ACC112 (cell line): ENCODE data around the gene CDKN2C.
A peak's percentile ranks its signal among the peaks of the same experiment; 100 is the strongest.

ENCODE experiments used
- H2AFZ ChIP-seq: fragments of 200-600 bp; sonication (generic); one replicate; pipeline ENCODE4 v1.6.0; 2017; ENCODE audit warnings: antibody characterized with exemption, low read length; ENCODE audit not compliant: unreplicated experiment
- H3K27ac ChIP-seq: fragments of 200-600 bp; sonication (generic); 2 replicates; pipeline ENCODE4 v1.5.1; 2014; ENCODE audit warnings: low read depth, mild to moderate bottlenecking, antibody characterized with exemption, low read length, moderate library complexity
- H3K27me3 ChIP-seq: fragments of 200-600 bp; sonication (generic); 2 replicates; pipeline ENCODE4 v1.6.1; 2014; ENCODE audit warnings: mild to moderate bottlenecking, antibody characterized with exemption, low read length, moderate library complexity, mixed read lengths; ENCODE audit not compliant: insufficient read depth
- H3K36me3 ChIP-seq: fragments of 200-600 bp; sonication (generic); 2 replicates; pipeline ENCODE4 v1.6.1; 2016; ENCODE audit warnings: mild to moderate bottlenecking, antibody characterized with exemption, low read length, moderate library complexity, mixed read lengths; ENCODE audit not compliant: insufficient read depth
- H3K4me1 ChIP-seq: fragments of 200-600 bp; sonication (generic); one replicate; pipeline ENCODE4 v1.6.1; 2016; ENCODE audit warnings: low read length, mixed read lengths; ENCODE audit not compliant: insufficient read depth, unreplicated experiment, control insufficient read depth
- H3K4me3 ChIP-seq: fragments of 200-600 bp; sonication (generic); 2 replicates; pipeline ENCODE4 v1.5.1; 2014; ENCODE audit warnings: mild to moderate bottlenecking, low read depth, low read length
- H3K79me2 ChIP-seq: fragments of 200-600 bp; sonication (generic); one replicate; pipeline ENCODE4 v1.6.0; 2016; ENCODE audit warnings: low read length; ENCODE audit not compliant: control insufficient read depth, unreplicated experiment, insufficient read depth

CDKN2C gene

DNA sequence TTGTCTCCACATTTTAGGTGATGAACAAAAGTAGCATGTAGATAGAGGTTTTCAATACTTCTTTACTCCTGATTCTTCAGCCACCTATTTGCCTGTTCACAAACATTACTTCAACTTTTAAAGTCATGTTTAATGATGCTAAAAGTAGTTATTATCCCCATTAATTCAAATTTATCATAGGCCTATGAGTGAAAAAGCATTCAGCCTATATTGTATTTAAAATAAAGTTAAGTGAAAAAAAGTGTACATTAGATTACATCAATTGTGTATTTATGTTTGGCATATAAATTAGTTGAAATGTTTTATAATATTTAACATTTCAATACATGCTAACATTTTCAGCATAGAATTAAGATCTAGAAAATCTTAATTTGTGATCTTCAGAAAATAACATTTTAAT is 10.5 kb downstream of the CDKN2C start:
- Histone ChIP-seq H3K79me2 (peaks cover 10% of the 10 kb centered on the region), H3K27ac (no peak overlapping the region), H3K4me3 (no peak overlapping the region), H3K27me3 (no peaks in the 10 kb centered on the region), H3K4me1 (peaks cover 14% of the 10 kb centered on the region), H2AFZ (no peak overlapping the region), H3K36me3 (no peaks in the 10 kb centered on the region)

DNA sequence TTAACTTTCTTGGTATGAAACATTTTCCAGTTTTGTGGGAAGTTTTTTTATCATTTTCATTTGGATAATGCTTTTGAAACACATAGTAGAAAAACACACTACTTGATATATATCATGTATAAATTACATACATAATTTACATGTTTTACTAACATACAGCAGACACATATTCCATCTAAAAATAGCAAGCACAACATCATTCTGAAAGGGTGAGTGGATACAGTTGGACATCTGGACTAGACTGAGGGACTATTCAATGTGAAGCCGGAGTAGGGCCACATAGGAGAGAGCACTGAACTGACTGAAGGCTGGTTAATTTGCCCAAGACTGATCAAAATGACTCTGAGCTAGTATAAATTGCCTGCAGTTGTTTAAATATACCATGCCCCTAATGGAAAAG is 11.7 kb downstream of the CDKN2C start:
- Histone ChIP-seq H3K79me2 (peaks cover 10% of the 10 kb centered on the region), H3K4me3 (peak overlapping the region; percentile 38), H3K27ac (no peak overlapping the region), H3K27me3 (no peaks in the 10 kb centered on the region), H3K4me1 (peaks cover 14% of the 10 kb centered on the region), H3K36me3 (no peaks in the 10 kb centered on the region), H2AFZ (no peak overlapping the region)

DNA sequence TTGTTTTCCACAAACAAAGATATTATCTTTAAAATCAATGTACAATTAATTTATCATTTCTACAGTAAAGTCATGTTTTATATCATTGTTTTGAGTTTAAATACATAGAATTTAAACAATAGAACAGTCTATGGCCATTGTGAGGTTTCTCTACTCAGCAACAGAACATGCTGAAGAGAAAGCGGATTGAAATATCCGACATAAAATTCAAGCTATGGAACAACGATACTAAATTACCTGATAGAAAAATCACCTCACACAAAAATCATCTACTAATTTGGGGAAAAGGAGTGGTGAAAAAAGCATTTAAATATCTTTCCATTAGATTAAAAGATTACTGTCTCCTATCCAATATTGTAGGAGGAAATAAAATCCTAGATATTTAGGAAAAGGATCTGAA is 12.6 kb downstream of the CDKN2C start:
- no peaks in the 10 kb centered on the region for H3K27me3 ChIP-seq
- H3K27ac ChIP-seq: no peak overlapping the region
- H2AFZ ChIP-seq: no peak overlapping the region
- peaks cover 14% of the 10 kb centered on the region for H3K4me1 ChIP-seq
- no peaks in the 10 kb centered on the region for H3K36me3 ChIP-seq
- peaks cover 10% of the 10 kb centered on the region for H3K79me2 ChIP-seq
- H3K4me3 ChIP-seq: no peak overlapping the region

DNA sequence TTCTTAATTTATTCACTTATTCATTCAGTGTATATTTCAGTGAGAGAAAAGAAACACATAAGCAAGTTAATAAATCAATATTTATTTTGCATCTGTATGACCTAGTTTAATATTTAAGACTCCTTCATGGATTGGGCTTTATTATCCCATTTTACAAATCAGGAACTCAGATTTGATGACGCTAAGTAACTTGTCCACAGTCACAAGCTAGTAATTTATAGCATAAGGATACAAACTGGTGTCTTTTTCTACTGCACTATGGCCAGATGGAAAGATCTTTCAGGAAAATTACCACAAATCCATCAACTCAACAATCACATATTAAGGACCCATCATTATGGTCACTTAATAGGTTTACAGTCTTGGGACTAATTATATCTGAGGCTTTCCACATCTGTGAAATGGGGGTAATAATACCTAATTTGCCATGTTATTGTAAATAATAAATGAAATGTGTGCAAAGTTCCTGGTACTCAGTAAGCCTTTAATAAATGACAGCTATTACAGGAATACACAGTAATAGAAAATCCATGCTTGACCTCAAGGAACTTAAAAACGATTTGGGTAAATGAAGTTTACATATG is 13.3 kb downstream of the CDKN2C start:
- Histone ChIP-seq H2AFZ (no peak overlapping the region), H3K4me1 (peaks cover 14% of the 10 kb centered on the region), H3K27me3 (no peaks in the 10 kb centered on the region), H3K79me2 (peaks cover 10% of the 10 kb centered on the region), H3K4me3 (no peak overlapping the region), H3K27ac (no peak overlapping the region), H3K36me3 (no peaks in the 10 kb centered on the region)

DNA sequence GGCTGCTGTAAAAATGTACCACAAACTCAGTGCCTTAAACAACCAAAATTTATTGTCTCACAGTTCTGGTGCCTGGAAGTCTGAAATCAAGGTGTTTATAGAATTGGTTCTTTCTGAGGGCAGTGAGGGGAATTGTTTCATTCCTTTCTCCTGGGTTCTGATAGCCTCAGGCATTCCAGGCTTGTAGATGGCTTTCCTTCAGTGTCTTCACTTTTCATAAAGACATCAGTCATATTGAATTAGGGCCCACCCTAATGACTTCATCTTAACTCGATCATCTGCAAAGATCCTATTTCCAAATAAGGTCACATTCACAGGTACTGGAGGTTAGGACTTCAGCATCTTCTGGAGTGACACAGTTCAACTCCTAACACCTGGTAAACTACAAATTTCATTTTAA is 15.0 kb downstream of the CDKN2C start:
- Histone ChIP-seq H3K27ac (no peak overlapping the region), H3K79me2 (no peaks in the 10 kb centered on the region), H3K36me3 (no peaks in the 10 kb centered on the region), H2AFZ (no peak overlapping the region), H3K27me3 (no peaks in the 10 kb centered on the region), H3K4me3 (no peak overlapping the region), H3K4me1 (peaks cover 11% of the 10 kb centered on the region)

DNA sequence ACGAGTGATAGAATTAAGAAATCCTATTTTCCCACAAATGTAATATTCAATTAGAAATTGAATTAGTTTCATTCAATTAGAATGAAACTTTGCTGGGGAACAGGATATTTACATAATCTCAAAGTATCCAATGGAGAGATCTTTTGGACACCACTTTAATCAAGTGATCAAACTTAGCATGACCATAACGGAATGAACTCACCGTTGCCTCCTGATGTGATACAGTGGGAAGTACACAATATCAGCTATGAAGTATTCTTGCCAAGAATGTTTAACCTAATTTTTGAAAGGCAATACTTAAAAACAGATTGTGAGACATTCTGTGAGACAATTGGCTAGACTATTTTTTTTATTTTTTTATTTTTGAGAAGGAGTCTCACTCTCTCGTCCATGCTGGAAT is 16.6 kb downstream of the CDKN2C start:
- Histone ChIP-seq H3K4me1 (peaks cover 7% of the 10 kb centered on the region), H3K27ac (no peak overlapping the region), H3K36me3 (no peaks in the 10 kb centered on the region), H3K27me3 (no peaks in the 10 kb centered on the region), H3K79me2 (no peaks in the 10 kb centered on the region), H2AFZ (no peak overlapping the region), H3K4me3 (no peak overlapping the region)

DNA sequence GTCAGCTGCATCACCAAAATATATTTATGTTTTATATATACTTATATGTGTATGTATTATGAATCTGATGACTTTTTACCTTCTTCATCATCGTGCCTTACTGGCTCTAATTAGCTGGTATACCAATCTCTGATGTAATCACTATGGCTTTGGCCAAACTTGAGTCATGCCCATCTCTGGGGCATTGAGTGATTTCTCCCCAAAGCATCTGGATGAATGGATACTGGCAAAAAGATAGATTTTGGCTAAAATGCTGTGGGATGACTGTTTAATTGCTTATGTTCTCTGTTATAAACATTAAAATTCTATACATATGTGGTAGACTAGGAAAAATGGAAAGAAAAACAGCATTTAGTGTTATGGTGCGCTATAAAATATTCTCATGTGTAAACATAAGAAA is 19.6 kb downstream of the CDKN2C start:
- Histone ChIP-seq H2AFZ (no peak overlapping the region), H3K27me3 (no peaks in the 10 kb centered on the region), H3K4me3 (no peak overlapping the region), H3K36me3 (peaks cover 4% of the 10 kb centered on the region; the same call in 1 of the 2 replicates), H3K79me2 (no peaks in the 10 kb centered on the region), H3K4me1 (peaks cover 7% of the 10 kb centered on the region), H3K27ac (no peak overlapping the region)

DNA sequence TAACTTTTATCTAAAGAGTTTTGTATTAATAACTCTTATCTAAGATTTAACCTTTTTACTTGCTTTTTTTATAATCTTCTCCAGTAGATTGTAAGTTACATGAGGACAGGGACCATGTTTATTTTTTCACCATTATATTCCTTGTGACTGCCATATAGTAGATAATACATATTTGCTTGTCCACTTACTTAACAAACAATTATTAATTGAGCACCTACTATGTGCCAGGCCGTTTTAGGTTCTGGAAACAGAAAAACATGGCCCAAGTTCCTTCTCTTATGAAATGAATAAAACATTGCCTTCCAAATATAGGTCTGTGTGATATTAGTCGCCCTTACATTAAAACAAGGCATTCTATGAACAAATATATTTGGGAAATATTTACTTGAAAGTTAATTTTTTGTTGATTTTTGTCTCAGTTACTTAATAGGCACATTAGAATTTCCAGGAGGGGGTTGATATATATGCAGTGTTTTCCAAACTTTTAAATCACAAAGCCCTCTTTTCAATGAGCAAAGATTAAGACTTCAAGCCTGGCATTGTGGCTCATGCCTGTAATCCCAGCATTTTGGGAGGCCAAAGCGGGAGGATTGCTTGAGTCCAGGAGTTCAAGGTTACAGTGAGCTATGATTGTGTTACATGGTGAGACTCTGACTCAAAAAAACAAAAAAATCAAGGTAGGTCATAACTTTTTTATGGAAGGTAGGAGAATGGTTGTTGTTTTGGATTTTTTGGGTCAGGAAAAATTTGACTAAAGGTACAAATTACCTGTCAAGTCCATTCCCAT is 22.7 kb downstream of the CDKN2C start:
- Histone ChIP-seq H3K36me3 (peaks cover 4% of the 10 kb centered on the region; the same call in 1 of the 2 replicates), H3K27ac (no peak overlapping the region), H3K27me3 (no peaks in the 10 kb centered on the region), H3K79me2 (no peaks in the 10 kb centered on the region), H2AFZ (no peak overlapping the region), H3K4me3 (no peak overlapping the region), H3K4me1 (peaks cover 7% of the 10 kb centered on the region)

DNA sequence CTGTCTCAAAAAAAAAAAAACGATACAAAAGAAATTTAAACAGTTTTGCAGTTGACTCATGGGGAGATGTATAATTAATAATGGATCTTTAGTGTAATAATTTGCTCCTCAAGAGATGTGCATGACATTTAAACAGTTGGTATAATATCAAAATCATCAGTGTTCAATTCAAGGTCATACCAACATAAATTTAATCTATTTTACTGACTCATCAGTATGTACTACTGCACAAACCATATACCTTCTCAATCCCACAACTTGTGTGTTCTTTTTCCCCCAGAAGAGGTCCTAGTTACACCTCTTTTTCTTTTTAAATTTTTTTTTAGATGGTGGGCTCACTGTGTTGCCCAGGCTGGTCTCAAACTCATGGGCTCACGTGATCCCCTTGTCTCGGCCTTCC is 23.6 kb downstream of the CDKN2C start:
- Histone ChIP-seq H3K27ac (no peak overlapping the region), H3K36me3 (peaks cover 4% of the 10 kb centered on the region; the same call in 1 of the 2 replicates), H2AFZ (no peak overlapping the region), H3K4me1 (peaks cover 7% of the 10 kb centered on the region), H3K4me3 (no peak overlapping the region), H3K27me3 (no peaks in the 10 kb centered on the region), H3K79me2 (no peaks in the 10 kb centered on the region)

DNA sequence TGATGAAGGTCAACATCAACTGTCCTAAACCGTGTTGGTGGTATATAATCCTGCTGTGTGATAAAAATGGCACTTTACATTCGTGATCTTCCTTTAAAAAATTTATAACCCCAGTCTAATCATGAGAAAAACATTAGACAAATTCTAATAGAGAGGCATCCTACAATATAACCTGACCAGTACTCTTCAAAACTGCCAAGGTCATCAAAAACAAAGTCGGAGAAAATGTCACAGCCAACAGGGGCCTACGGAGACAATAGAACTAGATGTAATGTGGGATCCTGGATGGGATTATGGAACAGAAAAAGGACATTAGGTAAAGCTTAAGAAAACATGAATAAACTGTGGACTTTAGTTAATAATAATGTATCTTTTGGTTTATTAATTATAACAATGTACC is 25.0 kb downstream of the CDKN2C start:
- H3K79me2 ChIP-seq: no peaks in the 10 kb centered on the region
- H2AFZ ChIP-seq: no peak overlapping the region
- H3K4me1 ChIP-seq: no peaks in the 10 kb centered on the region
- H3K4me3 ChIP-seq: no peak overlapping the region
- H3K36me3 ChIP-seq: peaks cover 4% of the 10 kb centered on the region; the same call in 1 of the 2 replicates
- H3K27me3 ChIP-seq: no peaks in the 10 kb centered on the region
- H3K27ac ChIP-seq: no peak overlapping the region

DNA sequence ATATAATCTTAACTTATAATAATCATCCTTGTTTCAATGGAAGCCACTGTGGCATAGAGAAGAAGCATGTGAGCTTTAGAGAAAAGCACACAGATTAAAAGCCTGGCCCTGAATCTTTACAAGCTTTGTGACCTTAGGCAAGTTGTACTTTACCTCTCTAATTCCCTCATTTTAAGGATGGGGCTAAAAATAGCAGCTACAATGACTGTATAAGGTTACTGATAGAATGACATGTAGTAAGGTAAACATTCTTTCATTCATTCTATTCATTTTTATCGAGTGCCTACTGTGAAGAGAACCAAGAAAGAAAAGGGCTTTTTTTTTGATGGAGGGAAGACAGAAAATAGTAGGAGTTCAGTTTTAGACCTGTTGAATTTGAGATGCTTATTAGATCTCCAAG is 25.6 kb downstream of the CDKN2C start:
- Histone ChIP-seq H3K4me1 (no peaks in the 10 kb centered on the region), H3K36me3 (peaks cover 4% of the 10 kb centered on the region; the same call in 1 of the 2 replicates), H3K27me3 (no peaks in the 10 kb centered on the region), H2AFZ (no peak overlapping the region), H3K79me2 (no peaks in the 10 kb centered on the region), H3K27ac (no peak overlapping the region), H3K4me3 (no peak overlapping the region)
